Measurements from ENCODE around the gene AJAP1.

DNA sequence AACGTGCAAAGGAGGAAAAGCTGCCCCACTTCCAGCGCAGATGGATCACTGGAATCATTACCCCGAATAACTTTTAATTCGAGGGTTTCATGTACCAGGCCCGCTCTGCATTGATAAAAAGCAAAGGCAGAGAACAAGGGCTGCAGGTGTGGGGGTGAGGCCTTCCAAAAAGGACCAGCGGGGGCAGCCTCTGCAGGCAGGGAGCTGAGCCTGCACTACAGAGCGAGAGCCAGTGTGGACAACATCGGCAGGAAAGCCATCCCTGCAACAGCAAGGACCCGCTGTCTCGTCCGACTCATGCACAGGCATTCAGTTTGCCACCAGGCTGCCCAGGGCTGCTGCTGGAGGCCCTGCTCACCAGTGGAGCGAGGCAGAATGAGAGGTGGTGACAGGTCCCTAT is 27.1 kb upstream of the AJAP1 start:
- TF ChIP-seq, protein P1, sequence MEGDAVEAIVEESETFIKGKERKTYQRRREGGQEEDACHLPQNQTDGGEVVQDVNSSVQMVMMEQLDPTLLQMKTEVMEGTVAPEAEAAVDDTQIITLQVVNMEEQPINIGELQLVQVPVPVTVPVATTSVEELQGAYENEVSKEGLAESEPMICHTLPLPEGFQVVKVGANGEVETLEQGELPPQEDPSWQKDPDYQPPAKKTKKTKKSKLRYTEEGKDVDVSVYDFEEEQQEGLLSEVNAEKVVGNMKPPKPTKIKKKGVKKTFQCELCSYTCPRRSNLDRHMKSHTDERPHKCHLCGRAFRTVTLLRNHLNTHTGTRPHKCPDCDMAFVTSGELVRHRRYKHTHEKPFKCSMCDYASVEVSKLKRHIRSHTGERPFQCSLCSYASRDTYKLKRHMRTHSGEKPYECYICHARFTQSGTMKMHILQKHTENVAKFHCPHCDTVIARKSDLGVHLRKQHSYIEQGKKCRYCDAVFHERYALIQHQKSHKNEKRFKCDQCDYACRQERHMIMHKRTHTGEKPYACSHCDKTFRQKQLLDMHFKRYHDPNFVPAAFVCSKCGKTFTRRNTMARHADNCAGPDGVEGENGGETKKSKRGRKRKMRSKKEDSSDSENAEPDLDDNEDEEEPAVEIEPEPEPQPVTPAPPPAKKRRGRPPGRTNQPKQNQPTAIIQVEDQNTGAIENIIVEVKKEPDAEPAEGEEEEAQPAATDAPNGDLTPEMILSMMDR (IDR thresholded peaks at IDR 0.05): no peak
- TF ChIP-seq POLR2A (IDR thresholded peaks at IDR 0.05): no peak

Measured in esophagus squamous epithelium (tissue), 4 donors.